DMS79 treated with DMSO at 0.1 percent for 48 hours (cell line): Measurements from ENCODE around the gene ZFHX3.

ENCODE experiments used
- DNase-seq: peaks from one replicate; lab custom pipeline; 2025; lab: John Stamatoyannopoulos, UW

Gene ZFHX3

GRCh38 chr16:72876221-72876620 lies 171.7 kb downstream of the ZFHX3 start:
- DNase-seq: no peak

- DNase-seq: no peak
Measured at GRCh38 chr16:72875291-72876031, 172.5 kb downstream of the ZFHX3 start.

GRCh38 chr16:72873853-72874252 lies 174.1 kb downstream of the ZFHX3 start:
- no peak for DNase-seq

- no peak for DNase-seq
Measured at GRCh38 chr16:72873044-72873443, 174.9 kb downstream of the ZFHX3 start.

- DNase-seq: no peak
Measured at GRCh38 chr16:72865835-72866234, 182.1 kb downstream of the ZFHX3 start.

GRCh38 chr16:72865258-72865657 lies 182.7 kb downstream of the ZFHX3 start:
- DNase-seq: no peak

GRCh38 chr16:72864130-72864833 lies 183.6 kb downstream of the ZFHX3 start:
- DNase-seq: no peak

GRCh38 chr16:72862090-72862489 lies 185.8 kb downstream of the ZFHX3 start:
- DNase-seq: no peak

GRCh38 chr16:72860726-72861562 lies 187.0 kb downstream of the ZFHX3 start:
- DNase-seq: no peak

GRCh38 chr16:72859581-72859980 lies 188.3 kb downstream of the ZFHX3 start:
- DNase-seq: no peak

GRCh38 chr16:72858665-72859493 lies 189.0 kb downstream of the ZFHX3 start:
- no peak for DNase-seq

- no peak for DNase-seq
Measured at GRCh38 chr16:72857834-72858664, 189.9 kb downstream of the ZFHX3 start.

- no peak for DNase-seq
Measured at GRCh38 chr16:72856797-72857196, 191.1 kb downstream of the ZFHX3 start.

GRCh38 chr16:72854267-72854959 lies 193.5 kb downstream of the ZFHX3 start:
- no peak for DNase-seq

- no peak for DNase-seq
Measured at GRCh38 chr16:72853575-72854266, 194.2 kb downstream of the ZFHX3 start.

GRCh38 chr16:72852421-72852820 lies 195.5 kb downstream of the ZFHX3 start:
- no peak for DNase-seq

GRCh38 chr16:72850853-72851252 lies 197.1 kb downstream of the ZFHX3 start:
- no peak for DNase-seq

- no peak for DNase-seq
Measured at GRCh38 chr16:72850021-72850420, 197.9 kb downstream of the ZFHX3 start.
